Measurements from ENCODE around the gene DLD.

DLD gene

GRCh38 chr7:107860279-107860961 is 30.6 kb upstream of the DLD start:
- H3K4me3 ChIP-seq (ENCODE audit: low read length) = no peak overlapping the region
- TF ChIP-seq CTCF (IDR thresholded peaks at IDR 0.05; ENCODE audit: insufficient read depth, low read depth, low read length, missing control alignments) = no peak
- no peak for DNase-seq (ENCODE audit: low read depth)

- no peak overlapping the region for H3K4me3 ChIP-seq (ENCODE audit: low read length)
- DNase-seq (ENCODE audit: low read depth) = no peak
- no peak for TF ChIP-seq CTCF (IDR thresholded peaks at IDR 0.05; ENCODE audit: insufficient read depth, low read depth, low read length, missing control alignments)
These were observed 29.9 kb upstream of the DLD start for GRCh38 chr7:107860981-107861652.

- no peak for TF ChIP-seq CTCF (IDR thresholded peaks at IDR 0.05; ENCODE audit: insufficient read depth, low read depth, low read length, missing control alignments)
- DNase-seq (ENCODE audit: low read depth) = no peak
- no peak overlapping the region for H3K4me3 ChIP-seq (ENCODE audit: low read length)
These were observed 24.8 kb upstream of the DLD start for GRCh38 chr7:107865956-107866775.

- TF ChIP-seq CTCF (IDR thresholded peaks at IDR 0.05; ENCODE audit: insufficient read depth, low read depth, low read length, missing control alignments) = no peak
- no peak for DNase-seq (ENCODE audit: low read depth)
- no peak overlapping the region for H3K4me3 ChIP-seq (ENCODE audit: low read length)
These were observed 23.0 kb upstream of the DLD start for GRCh38 chr7:107867858-107868466.

- DNase-seq (ENCODE audit: low read depth) = no peak
- no peak overlapping the region for H3K4me3 ChIP-seq (ENCODE audit: low read length)
- no peak for TF ChIP-seq CTCF (IDR thresholded peaks at IDR 0.05; ENCODE audit: insufficient read depth, low read depth, low read length, missing control alignments)
These were observed 20.5 kb upstream of the DLD start for GRCh38 chr7:107870427-107871000.

- DNase-seq (ENCODE audit: low read depth) = no peak
- no peak overlapping the region for H3K4me3 ChIP-seq (ENCODE audit: low read length)
- TF ChIP-seq CTCF (IDR thresholded peaks at IDR 0.05; ENCODE audit: insufficient read depth, low read depth, low read length, missing control alignments) = no peak
These were observed 16.9 kb upstream of the DLD start for GRCh38 chr7:107874111-107874510.
